ENCODE measurements around the gene APOC1.
"Not testable (repeated sequence)": the region's sequence is repeated elsewhere in the genome, so short reads cannot be mapped to it uniquely, and the experiment has no call there.

APOC1 gene

DNA sequence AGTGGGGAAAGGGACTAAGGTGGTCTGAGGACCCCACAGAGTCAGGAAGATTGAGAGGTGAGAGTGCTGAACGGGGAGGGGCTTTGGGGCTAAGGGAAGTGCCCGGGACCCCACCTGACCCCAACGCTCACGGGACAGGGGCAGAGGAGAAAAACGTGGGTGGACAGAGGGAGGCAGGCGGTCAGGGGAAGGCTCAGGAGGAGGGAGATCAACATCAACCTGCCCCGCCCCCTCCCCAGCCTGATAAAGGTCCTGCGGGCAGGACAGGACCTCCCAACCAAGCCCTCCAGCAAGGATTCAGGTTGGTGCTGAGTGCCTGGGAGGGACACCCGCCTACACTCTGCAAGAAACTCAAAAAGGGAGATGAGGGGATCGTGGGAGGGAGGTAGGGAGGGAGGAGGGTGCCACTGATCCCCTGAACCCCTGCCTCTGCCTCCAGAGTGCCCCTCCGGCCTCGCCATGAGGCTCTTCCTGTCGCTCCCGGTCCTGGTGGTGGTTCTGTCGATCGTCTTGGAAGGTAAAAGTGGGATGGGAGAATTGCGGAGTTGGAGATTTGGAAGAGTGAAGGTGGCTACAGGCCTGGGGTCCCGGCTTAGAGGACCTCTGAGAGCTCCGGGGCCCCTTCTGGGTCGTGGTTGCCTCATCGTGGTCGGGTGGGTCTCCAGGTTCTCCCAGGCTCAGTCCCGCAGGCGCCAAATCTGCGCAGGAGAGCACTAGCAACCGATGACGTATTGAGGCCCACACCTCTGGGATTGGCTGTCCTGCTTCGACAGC lies at the start of gene APOC1:
TSS of gene APOC1 (plus strand) at position 176 of the 774 bp plus-strand sequence. CDS start at position 460, 284 bp downstream.
- peak; percentile 80 to 82 for DNase-seq

DNA sequence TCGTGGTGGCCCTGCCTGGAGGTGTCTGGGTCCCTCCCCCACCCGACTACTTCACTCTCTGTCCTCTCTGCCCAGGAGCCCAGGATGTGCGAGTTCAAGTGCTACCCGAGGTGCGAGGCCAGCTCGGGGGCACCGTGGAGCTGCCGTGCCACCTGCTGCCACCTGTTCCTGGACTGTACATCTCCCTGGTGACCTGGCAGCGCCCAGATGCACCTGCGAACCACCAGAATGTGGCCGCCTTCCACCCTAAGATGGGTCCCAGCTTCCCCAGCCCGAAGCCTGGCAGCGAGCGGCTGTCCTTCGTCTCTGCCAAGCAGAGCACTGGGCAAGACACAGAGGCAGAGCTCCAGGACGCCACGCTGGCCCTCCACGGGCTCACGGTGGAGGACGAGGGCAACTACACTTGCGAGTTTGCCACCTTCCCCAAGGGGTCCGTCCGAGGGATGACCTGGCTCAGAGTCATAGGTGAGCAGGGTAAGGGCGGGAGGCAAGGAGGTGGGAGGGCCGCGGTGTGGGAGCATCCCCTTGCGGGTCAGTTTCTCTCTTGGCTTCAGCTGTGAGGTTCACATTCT lies 49.1 kb upstream of the APOC1 start:
- DNase-seq: no peak

- DNase-seq: no peak
Measured at GRCh38 chr19:44866664-44867063, 47.7 kb upstream of the APOC1 start.

DNA sequence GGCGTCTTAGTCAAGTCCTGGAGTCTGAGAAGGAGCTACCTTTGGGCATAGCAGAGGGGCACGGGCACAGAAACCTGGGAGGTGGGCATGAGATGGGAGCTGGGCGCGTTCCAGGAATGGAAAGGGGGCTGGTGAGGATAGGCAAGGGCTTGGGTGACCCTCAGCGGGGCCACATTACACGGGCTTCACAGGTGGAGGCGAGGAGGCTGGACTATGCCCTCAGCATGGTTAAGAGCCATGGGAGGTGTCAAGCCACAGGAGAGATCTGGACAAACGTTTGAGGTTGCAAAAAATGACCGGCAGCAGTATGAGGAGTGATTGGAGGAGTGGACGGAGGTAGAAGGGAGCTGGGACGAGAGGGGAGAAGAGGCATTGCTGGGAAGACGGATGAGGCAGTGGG lies 46.8 kb upstream of the APOC1 start:
- DNase-seq: no peak

DNA sequence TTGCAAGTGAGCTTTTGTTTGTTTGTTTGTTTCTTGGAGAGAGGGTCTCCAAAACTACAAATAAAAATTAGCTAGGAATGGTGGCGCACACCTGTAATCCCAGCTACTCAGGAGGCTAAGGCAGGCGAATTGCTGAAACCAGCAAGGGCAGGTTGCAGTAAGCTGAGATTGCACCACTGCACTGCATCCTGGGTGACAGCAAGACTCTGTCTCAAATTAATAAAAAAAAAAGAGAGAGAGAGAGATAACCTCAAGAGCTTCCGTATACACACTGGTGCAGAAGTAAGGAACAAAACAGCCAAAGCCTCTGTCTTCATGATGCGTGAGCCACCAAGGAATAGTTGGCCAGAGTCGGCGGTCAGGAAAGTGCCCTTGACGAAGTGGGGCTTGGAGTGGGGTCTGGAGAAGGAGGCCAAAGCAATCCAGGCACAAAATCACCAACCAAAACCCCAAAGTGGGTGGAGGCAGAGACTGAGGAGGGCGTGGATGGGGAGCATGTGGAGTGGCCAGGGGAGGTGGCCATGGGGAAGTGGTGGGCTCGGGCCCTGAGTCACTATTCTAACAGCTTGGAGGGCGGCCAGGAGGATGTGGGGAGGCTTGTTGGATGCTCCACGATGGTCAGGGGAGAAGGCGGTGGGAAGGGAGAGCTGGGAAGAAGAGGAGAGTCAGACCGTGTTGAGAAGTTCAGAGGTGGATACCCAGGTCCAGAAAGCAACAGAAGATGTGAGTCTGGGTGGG lies 44.5 kb upstream of the APOC1 start:
- DNase-seq: no peak

DNA sequence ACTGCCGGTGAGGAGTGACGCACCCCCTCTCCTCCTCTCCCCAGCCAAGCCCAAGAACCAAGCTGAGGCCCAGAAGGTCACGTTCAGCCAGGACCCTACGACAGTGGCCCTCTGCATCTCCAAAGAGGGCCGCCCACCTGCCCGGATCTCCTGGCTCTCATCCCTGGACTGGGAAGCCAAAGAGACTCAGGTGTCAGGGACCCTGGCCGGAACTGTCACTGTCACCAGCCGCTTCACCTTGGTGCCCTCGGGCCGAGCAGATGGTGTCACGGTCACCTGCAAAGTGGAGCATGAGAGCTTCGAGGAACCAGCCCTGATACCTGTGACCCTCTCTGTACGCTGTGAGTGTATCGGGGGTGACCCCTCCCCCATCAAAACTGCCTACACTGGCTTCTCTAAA lies 42.6 kb upstream of the APOC1 start:
- DNase-seq: no peak

DNA sequence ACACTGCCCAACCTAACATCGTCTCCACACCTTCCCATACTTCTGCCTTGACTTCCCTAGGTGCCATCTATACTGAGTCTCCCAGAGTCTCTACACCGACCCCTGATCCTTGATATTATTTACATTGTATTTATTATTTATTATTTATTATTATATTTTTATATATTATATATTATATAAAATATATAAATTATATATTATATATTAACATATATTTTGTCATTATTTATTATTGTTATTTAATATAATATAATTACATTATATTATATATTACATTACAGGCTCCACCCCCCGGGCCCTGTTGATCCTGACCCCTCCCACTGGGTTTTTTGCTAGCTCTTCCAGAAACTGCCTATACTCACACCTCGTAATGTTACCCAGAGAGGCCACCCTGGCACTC lies 41.7 kb upstream of the APOC1 start:
- no peak for DNase-seq

DNA sequence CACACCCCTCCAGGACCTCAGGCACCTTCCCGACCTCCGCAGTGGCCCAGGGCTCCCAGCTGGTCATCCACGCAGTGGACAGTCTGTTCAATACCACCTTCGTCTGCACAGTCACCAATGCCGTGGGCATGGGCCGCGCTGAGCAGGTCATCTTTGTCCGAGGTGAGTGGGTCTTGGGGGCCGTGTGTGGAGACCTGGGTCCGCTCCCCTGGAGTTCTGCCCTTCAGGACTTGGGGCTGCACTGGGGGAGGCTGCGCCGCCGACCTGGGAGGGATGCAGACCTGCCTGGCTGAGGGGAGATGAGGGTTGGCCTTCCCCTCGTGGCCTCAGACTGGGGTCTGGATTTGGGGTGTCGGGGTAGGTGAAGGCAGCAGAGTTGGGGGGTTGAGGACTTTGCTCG lies 40.1 kb upstream of the APOC1 start:
- DNase-seq: no peak

DNA sequence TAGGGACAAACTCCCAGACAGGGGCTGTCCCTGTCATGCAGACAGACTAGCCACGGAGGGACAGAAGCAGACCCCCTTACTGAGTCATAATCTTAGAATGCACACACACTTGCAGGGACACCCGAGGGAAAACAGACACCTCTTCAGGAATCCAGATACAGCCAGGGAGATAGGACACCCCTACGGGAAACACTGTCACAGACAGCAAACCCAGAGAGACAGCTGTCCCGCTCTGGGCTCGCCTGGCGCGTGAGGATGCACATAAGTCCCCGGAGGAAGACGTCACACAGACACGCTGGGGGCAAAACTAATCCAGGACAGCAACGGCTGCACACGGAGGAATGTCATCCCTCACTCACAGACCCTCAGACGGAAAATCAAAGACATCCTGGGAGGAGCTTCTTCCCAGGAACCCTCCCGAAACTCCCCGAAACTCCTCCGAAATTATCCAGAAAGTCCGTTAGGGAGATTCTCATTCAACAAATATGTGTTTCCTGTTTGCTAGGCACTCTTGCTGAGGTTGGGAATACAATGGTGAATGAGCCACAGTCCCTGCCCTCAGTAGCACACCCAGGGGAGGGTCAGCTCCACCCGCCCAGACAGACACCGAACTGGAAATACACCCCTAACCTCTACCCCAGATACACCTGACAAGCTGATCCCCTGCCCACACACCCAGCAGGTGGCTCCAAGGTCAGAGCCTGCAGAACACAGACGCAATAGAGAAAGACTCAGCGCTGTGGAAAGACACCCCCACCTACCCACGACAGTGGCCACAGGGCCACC lies 38.5 kb upstream of the APOC1 start:
- no peak for DNase-seq

DNA sequence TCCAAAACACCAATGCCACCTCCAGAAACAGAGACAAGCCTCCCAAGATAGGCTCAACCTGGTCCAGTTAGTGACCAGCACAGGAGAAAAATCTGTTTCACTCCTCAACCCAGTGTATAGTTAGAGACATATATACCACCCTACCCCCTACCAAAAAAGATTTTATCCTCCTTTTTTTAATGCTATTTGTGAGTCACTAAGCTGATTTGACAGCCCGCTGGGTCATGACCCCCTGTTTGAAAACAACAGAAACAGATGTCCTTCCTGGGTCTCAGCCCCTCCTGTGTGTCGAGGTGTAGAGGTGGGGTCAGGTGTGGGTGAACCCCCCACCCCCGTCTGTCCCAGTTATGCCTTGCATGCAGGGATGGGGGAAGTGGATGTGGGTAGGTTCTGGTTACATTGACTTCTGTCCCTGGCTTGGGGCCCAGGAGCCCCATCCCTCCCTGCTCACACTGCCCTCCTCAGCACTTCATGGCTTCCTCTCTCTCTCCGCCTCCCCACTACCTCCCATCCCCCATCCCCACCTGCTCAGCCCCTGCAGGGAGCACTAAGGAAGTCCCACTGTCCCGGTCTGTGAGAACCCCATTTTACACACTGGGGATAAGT lies 37.4 kb upstream of the APOC1 start:
- no peak for DNase-seq

DNA sequence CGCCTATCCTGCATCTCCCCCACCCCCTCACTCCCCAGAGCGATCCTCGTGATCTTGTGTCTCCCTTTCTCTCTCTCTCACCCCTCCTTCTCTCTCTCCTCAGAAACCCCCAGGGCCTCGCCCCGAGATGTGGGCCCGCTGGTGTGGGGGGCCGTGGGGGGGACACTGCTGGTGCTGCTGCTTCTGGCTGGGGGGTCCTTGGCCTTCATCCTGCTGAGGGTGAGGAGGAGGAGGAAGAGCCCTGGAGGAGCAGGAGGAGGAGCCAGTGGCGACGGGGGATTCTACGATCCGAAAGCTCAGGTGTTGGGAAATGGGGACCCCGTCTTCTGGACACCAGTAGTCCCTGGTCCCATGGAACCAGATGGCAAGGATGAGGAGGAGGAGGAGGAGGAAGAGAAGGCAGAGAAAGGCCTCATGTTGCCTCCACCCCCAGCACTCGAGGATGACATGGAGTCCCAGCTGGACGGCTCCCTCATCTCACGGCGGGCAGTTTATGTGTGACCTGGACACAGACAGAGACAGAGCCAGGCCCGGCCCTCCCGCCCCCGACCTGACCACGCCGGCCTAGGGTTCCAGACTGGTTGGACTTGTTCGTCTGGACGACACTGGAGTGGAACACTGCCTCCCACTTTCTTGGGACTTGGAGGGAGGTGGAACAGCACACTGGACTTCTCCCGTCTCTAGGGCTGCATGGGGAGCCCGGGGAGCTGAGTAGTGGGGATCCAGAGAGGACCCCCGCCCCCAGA lies 36.1 kb upstream of the APOC1 start:
- no peak for DNase-seq

DNA sequence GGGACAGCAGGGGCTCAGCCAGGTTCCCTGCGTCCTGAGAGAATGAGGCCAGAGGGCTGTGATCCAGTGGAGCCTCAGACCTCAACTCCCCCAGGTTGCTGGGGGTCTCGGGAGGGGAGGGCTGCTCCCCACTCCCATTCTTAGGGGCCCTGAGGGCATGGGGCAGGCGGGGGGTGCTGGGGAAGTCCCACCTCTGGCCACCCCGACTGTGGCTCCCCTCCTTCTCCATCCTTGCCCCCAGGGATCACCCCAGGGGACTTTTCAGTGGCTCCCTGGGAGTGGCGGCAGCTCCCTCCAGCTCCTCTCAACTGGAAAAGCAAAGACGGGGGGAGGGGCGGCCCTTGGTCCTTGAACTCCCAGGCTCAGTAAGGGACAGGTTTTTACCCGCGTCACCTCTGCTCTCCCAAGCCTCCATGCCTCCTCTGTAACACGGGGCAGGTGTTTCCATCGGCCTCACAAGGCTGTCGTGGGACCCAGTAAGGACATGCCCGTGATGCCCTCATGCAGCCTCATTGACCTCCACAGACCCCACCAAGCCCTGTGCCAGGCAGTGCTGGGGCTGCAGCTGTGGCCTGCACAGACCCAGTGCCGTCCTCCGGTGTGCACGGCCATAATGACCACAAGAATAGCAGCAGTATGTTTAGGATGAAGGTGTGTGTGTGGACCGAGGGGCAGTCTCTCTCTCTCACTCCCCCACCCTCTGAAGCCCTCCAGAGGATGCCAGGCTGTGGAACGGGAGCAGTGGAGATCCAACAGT lies 34.9 kb upstream of the APOC1 start:
- no peak for DNase-seq

GRCh38 chr19:44882063-44882462 lies 32.3 kb upstream of the APOC1 start:
- DNase-seq: no peak

GRCh38 chr19:44882619-44883397 lies 31.6 kb upstream of the APOC1 start:
- not testable (repeated sequence) for DNase-seq

- no peak for DNase-seq
Measured at GRCh38 chr19:44883922-44884321, 30.5 kb upstream of the APOC1 start.

DNA sequence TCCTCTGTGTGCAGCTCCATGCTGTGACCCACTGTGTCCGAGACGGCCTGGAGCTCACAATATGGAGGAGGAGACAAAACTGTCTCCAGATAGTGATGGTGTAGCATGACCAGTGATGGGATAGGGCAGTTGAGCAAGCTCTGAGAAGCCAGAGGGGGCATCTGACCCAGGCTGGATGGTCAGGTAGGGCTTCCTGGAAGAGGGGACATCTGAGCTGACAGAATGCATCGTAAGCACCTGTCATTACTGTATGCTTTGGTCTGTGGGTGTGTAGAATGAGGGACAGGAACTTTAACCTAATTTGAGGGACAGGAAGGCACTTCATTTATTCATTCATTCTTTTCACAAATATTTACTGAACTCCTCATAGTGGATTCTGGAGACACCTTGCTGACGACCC lies 29.8 kb upstream of the APOC1 start:
- DNase-seq: no peak

DNA sequence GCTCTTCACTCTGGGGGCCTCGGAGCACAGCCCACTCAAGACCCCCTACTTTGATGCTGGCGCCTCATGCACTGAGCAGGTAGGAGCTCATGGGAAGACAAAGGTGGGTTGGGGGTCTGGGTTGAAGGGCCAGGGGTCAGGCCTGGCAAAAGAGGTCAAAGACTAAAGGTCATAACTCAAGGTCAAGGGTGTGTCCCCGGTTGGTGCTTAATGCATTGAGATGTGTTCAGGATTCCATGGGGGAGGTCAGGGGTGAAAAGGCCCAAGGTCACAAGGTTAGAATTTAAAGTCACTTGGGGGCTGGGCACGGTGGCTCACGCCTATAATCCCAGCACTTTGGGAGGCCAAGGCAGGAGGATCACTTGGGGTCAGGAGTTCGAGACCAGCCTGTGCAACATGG lies 28.3 kb upstream of the APOC1 start:
- DNase-seq: no peak

- DNase-seq: no peak
Measured at GRCh38 chr19:44887648-44888047, 26.8 kb upstream of the APOC1 start.

DNA sequence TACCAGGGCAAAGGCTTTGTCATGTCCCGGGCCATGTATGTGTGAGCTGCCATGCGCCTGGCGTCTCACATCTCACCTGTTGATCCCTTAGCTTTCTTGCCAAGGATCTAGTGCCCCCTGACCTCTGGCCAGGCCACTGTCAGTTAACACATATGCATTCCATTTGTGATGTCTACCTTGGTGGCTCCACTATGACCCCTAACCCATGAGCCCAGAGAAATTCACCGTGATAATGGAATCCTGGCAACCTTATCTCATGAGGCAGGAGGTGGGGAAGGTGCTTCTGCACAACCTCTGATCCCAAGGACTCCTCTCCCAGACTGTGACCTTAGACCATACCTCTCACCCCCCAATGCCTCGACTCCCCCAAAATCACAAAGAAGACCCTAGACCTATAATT lies 26.1 kb upstream of the APOC1 start:
- DNase-seq: not testable (repeated sequence)

DNA sequence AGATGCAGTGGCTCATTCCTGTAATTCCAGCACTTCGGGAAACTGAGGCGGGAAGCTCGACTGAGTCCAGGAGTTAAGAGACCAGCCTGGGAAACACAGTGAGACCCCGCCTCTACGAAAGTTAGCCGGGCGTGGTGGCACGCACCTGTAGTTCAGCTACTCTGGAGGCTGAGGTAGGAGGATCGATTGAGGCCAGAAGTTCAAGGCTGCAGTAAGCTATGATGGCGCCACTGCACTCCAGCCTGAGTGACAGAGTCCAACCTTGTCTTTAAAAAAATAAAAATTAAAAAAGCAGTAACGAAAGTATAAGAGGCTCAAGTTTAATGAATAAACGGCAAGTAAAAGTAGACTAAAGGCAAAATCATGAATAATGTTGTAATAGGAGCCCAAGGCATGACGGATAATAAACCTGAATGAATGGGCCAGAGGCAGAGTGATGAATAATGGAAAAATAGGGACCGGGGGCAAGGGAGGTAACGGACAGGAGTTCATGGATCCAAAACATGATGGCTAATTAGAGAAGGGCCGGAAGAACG lies 24.5 kb upstream of the APOC1 start:
- DNase-seq: no peak
